OCI-LY1 (cell line): ENCODE results near the gene PLEKHA6.

Source experiments
- EZH2 ChIP-seq: fragments of 200-600 bp; sonication (generic), shearing (Covaris generic); IDR thresholded peaks from 2 replicates; pipeline ENCODE4 v1.8.0; 2017; ENCODE audit warnings: borderline replicate concordance, mixed run types, mild to moderate bottlenecking, antibody characterized with exemption, low read length, moderate library complexity, mixed read lengths
- TF ChIP-seq, protein P1 (sequence below): fragments of 200-600 bp; sonication (generic), shearing (Covaris generic); IDR thresholded peaks from 2 replicates; pipeline ENCODE4 v1.5.1; 2017; ENCODE audit warnings: mild to moderate bottlenecking, antibody characterized with exemption, low read length, moderate library complexity, mixed read lengths

DNA sequence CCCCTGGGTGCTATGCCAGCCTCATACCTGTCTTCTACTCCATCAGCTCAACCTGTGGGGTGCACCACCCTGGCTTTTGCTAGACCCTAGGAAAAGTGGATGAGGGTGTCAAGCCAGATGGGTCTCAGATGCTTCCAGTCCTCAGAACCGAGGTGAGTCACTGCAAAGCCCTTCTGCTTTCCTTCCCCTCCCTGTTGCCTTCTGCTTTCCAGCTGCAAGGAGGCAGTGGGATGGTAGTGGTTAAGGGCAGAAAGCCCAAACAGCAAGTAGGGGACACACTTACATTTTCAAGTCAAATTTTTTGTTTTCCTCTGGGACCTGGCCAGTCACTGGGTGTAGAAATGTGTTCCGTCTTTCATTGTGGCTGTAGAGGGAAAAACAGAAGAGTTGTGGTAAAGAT, 85.3 kb downstream of the PLEKHA6 start:
- TF ChIP-seq, protein P1, sequence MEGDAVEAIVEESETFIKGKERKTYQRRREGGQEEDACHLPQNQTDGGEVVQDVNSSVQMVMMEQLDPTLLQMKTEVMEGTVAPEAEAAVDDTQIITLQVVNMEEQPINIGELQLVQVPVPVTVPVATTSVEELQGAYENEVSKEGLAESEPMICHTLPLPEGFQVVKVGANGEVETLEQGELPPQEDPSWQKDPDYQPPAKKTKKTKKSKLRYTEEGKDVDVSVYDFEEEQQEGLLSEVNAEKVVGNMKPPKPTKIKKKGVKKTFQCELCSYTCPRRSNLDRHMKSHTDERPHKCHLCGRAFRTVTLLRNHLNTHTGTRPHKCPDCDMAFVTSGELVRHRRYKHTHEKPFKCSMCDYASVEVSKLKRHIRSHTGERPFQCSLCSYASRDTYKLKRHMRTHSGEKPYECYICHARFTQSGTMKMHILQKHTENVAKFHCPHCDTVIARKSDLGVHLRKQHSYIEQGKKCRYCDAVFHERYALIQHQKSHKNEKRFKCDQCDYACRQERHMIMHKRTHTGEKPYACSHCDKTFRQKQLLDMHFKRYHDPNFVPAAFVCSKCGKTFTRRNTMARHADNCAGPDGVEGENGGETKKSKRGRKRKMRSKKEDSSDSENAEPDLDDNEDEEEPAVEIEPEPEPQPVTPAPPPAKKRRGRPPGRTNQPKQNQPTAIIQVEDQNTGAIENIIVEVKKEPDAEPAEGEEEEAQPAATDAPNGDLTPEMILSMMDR: no peak
- TF ChIP-seq EZH2: no peak
